ENCODE measurements around the gene ATRX.
"Not testable (repeated sequence)": the region's sequence is repeated elsewhere in the genome, so short reads cannot be mapped to it uniquely, and the experiment has no call there.

The ATRX gene

DNA sequence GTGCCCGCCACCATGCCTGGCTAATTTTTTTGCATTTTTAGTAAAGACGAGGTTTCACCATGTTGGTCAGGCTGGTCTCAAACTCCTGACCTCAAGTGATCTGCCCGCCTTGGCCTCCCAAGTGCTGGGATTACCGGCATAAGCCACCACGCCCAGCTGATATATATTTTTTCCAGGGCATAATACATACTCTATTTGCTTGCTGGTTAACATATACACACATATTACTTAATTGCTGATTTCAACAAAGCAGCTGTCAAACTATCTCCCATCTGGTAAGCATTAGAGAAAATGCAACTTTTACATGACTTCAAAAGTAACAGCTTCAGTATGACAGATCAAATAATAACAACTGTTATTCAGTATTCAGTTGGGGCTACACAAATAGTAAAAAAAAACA, 164.6 kb downstream of the ATRX start:
- DNase-seq (ENCODE audit: low read depth): not testable (repeated sequence)

DNA sequence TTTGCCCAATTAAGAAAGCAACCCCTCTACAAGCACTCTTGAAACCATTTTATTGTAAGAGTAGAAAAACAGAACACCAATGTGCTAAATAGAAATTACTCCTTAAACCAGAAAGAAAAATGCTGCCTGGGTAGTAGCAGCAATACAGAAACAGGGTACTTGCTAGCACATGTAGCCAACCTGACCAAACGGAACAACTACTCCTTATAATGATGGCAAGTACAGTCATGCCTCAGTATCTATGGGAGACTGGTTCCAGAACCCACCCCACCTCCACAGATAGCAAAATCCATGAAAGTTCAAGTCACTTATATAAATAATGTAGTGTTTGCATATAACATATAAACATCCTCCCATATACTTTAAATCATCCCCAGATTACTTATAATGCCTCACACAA, 168.8 kb downstream of the ATRX start:
- DNase-seq (ENCODE audit: low read depth): no peak

DNA sequence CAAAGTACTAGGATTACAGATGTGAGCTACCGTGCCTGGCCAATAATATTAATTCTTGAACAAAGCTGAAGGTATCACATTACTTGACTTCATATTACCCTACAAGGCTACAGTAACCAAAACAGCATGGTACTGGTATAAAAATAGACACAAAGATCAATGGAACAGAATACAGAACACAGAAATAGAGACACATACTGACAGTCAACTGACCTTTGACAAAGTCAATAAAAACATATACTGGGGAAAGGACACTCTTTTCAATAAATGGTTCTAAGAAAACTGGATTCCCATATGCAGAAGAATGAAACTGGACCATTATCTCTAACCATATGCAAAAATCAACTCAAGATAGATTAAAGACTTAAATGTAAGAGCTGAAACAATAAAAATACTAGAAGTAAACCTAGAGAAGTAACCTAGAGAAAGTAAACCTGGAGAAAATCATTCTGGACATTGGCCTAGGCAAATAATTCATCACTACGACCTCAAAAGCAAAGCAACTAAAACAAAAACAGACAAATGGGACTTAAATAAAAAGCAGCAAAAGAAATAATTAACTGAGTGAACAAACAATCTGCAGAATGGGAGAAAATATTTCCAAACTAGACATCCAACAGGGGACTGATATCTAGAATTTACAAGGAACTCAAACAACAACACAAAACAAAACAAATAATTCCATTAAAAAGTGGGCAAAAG, 182.2 kb downstream of the ATRX start:
- DNase-seq (ENCODE audit: low read depth): no peak

GRCh38 chrX:77597511-77597910, 188.5 kb downstream of the ATRX start:
- DNase-seq (ENCODE audit: low read depth): no peak

- no peak for DNase-seq (ENCODE audit: low read depth)
Observed at GRCh38 chrX:77597090-77597489, 188.9 kb downstream of the ATRX start.

- DNase-seq (ENCODE audit: low read depth): no peak
Observed at GRCh38 chrX:77595848-77596247, 190.2 kb downstream of the ATRX start.

DNA sequence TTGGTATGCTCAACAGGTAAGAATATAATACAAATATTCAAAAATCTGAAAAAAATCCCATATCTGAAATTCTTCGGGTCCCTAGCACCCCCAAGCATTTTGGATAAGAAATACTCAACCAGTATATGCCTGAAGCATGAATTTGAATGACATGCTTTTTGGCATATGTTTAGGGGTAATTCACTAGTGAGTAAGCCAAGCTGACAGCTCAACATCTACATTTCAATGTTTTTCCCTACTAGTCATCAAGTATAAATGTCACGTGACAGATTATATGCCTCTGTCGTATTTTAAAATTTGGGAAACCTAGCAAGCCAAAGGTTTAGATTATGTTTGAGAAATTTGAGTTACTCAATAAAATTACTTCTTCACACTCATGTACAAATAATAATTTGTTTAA, 213.7 kb downstream of the ATRX start:
- no peak for DNase-seq (ENCODE audit: low read depth)

- DNase-seq (ENCODE audit: low read depth): no peak
Observed at GRCh38 chrX:77565278-77565677, 220.7 kb downstream of the ATRX start.

DNA sequence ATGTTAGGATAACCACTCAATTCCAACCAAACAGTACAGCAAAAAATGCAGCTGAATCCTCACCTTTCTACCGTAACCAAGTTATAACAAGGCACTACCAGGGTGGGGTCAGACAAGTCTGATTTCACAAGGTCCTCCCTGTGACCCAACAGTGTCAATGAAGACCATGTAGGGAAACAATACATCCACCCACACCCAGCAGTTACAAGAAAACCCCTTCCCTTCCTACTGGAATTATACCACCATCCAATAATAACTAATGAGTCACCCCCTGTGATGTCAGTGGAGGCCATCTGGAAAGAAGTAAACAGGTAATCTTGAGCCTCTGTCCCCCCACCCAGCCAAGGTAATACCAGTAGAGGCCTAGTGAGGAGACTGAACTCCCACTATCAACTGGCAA, 221.2 kb downstream of the ATRX start:
- DNase-seq (ENCODE audit: low read depth): no peak

GRCh38 chrX:77561372-77561771, 224.6 kb downstream of the ATRX start:
- DNase-seq (ENCODE audit: low read depth): no peak

DNA sequence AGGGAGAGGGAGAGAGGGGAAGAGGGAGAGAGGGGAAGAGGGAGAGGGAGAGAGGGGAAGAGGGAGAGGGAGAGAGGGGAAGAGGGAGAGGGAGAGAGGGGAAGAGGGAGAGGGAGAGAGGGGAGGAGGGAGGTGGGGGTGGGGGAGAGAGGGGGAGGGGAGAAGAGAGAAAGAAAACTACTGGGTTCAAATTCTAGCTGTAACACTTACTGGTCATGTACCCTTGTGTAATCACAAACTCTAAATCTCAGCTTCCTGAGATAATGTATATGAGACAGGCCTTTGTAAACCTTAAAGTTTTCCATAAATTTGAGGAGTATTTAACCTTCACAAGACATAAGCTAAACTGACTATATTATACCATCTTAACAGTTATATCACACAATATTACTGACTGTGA, 229.7 kb downstream of the ATRX start:
- no peak for DNase-seq (ENCODE audit: low read depth)

- no peak for DNase-seq (ENCODE audit: low read depth)
Observed at GRCh38 chrX:77548751-77549150, 237.3 kb downstream of the ATRX start.

- DNase-seq (ENCODE audit: low read depth): not testable (repeated sequence)
Observed at GRCh38 chrX:77539778-77540177, 246.2 kb downstream of the ATRX start.

- not testable (repeated sequence) for DNase-seq (ENCODE audit: low read depth)
Observed at GRCh38 chrX:77531261-77531660, 254.8 kb downstream of the ATRX start.

DNA sequence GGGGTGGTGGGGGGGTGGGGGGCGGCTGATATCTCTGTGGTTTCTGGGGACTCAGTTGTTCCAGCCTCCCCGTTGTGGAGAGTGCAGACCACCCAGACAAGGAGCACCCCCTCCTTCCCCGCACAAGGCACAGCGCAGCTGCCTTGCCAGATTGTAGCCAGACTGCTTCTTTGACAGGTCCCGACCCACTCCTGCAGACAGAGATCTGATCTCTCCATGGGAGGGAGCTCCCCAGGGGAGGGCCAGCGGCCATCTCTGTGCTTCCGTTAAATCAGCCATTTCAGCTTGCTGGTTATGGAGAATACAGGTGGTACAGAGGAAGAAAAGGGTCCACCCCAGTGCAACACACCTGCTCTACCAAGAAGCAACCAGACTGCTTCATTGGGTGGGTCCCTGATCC, 258.0 kb downstream of the ATRX start:
- DNase-seq (ENCODE audit: low read depth): no peak

GRCh38 chrX:77527233-77528001, 258.6 kb downstream of the ATRX start:
- no peak for DNase-seq (ENCODE audit: low read depth)

DNA sequence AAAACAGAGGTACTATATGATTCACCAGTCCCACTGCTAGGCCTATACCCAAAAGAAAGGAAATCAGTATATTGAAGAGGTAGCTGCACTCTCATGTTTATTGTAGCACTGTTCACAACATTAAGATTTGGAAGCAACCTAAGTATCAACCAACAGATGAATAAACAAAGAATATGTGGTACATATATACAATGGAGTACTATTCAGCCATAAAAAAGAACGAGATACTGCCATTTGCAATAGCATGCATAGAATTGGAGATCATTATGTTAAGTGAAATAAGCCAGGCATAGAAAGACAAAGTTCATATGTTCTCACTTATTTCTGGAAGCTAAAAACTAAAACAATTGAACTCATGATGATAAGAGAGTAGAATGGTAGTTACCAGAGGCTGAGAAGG, 266.3 kb downstream of the ATRX start:
- no peak for DNase-seq (ENCODE audit: low read depth)

GRCh38 chrX:77514177-77514576, 271.8 kb downstream of the ATRX start:
- no peak for DNase-seq (ENCODE audit: low read depth)

- DNase-seq (ENCODE audit: low read depth): no peak
Observed at GRCh38 chrX:77510007-77510406, 276.0 kb downstream of the ATRX start.

DNA sequence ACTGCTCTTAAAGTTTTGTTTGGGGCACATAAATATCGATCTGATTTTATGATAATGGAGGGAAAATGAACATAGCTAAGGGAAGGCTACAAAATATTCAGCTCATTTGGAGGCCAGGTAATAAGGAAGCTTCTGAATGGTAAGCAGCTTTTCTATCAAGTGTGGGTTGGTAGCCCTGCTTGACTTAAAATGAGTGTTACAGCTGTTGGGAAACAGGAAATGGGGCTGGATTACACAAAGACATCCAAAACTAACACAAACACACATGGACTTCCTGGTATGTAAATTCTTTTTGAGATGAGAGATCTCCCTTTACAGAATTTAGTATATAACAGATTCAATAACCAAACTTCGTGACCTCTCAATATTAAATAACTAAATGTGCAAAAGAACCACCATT, 280.8 kb downstream of the ATRX start:
- DNase-seq (ENCODE audit: low read depth): no peak

DNA sequence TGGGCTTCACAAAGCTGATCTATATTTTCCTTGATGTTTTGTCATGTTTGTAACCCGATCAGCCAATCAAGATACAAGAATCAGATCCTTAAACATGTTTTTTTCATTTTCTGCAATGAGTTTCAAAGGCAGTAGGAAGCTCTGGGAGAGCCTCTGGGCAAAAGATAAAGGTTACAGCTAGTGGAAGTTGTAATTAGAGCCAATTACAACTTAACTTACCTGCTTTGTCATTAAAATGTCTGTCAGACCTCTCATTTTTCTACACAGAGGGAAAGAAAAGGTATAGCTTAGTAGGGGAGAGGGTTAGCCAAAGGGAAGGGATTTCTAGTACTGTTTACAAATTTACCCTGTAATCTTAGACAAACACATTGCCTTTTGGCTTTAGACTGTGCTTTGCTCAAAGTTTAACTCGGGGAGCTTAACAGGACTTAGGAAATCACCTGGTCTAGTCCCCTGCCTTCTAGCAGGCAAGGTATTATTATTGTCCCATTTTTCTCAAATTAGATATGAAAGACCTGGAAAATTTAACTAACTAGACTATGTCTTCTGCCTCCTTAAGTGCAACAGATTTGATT, 283.0 kb downstream of the ATRX start:
- no peak for DNase-seq (ENCODE audit: low read depth)

- not testable (repeated sequence) for DNase-seq (ENCODE audit: low read depth)
Observed at GRCh38 chrX:77500164-77500563, 285.9 kb downstream of the ATRX start.
